KBM-7 (cell line): ENCODE measurements around the gene DDX1.

Experiments
- DNase-seq: peaks from one replicate; pipeline ENCODE4 v3.0.0-alpha.2; 2015
- in situ Hi-C: fragments of 300-500 bp; cut with MboI; formaldehyde crosslinking; loops from 2 replicates; pipeline ENCODE4 v1.14.3; 2020; ENCODE audit warnings: low sequenced_read_pairs, low pct_unique_long_range_greater_than_20kb, mixed read lengths

The DDX1 gene

GRCh38 chr2:15652252-15652651 is 60.6 kb downstream of the DDX1 start:
- in situ Hi-C loops = no loop called here
- DNase-seq = no peak

- DNase-seq = no peak
- in situ Hi-C loops = no loop called here
These were observed 61.1 kb downstream of the DDX1 start for GRCh38 chr2:15652801-15653200.

- no peak for DNase-seq
- in situ Hi-C loops = no loop called here
These were observed 62.4 kb downstream of the DDX1 start for GRCh38 chr2:15653806-15654726.

GRCh38 chr2:15654727-15655073 is 63.0 kb downstream of the DDX1 start:
- in situ Hi-C loops = no loop called here
- no peak for DNase-seq

DNA sequence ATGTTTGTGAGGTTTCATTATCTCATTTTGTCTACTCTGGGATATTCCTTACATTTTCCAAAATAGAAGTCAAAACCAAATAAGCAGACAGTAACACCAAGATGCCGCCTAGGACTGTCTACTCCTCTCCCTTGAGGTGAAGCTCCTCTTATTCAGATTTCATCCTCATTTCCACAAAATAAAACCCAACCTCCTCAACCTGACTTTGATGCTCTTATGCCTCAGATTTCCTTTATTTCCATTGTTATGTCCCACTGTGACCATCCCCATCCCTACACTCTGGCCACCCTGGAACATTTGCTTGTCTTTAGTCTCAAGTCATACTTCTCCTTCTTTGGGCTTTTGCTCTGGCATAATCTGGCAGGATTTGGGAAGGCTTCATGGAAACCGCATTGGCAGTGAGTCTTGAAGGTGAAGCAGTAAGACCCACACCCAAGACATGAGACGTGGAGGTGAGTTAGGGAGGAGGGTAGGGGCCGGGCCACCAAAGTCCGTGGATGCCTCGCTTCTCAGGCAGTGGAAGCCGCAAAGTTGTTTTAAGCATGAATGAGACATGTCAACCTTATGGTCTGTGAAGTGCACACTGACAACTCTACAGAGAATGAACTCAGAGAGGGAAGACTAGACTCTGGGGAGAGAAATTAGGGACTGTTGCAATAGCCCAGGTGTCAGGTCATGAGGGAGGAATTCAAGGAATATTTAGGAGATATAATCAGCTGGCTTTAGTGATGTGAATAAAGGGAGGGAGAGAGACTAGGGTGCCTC is 63.6 kb downstream of the DDX1 start:
- no peak for DNase-seq
- in situ Hi-C loops = no loop called here

GRCh38 chr2:15656090-15656489 is 64.4 kb downstream of the DDX1 start:
- in situ Hi-C loops = no loop called here
- DNase-seq = no peak

GRCh38 chr2:15657759-15658158 is 66.1 kb downstream of the DDX1 start:
- DNase-seq = no peak
- in situ Hi-C loops = no loop called here

GRCh38 chr2:15658911-15659310 is 67.2 kb downstream of the DDX1 start:
- in situ Hi-C loops = no loop called here
- DNase-seq = no peak

DNA sequence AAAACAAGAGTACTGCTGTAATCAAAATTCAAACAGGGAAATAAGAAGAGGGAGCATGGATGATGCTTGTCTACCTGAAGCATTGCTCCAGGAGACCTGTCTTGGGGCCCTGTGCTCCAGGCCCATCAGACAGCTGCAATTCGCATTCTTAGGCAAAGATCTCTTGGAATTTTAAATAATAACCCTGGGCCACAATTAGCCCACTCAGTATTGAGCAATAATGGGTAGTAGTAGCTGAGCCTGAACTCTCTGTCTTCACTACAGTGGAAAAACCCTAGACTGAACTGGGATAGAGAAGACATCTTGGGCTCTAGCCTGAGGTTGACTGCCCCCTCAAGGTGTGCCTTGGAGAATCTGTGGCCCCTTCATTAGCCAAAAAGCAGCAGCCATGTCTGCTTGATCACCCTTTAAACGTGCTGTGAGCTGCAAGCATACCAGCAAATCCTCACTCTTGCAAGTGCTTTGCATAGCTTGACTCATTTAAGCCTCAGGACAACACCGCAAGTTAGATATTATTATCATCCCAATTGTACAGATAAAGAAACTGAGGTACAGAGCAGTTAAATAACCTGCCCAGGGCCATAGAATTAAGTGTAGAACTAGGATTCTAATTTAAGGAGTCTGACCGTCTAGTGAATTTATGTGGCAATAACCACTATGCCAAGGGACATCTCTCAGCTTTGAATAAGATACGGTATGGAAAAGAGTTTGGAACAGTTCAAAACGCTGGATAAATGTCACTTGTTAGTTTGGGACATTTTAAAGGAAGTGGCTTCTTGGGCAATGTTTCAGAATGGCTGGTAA is 69.0 kb downstream of the DDX1 start:
- no peak for DNase-seq
- in situ Hi-C loops = no loop called here

- in situ Hi-C loops = no loop called here
- no peak for DNase-seq
These were observed 69.6 kb downstream of the DDX1 start for GRCh38 chr2:15661295-15661569.

DNA sequence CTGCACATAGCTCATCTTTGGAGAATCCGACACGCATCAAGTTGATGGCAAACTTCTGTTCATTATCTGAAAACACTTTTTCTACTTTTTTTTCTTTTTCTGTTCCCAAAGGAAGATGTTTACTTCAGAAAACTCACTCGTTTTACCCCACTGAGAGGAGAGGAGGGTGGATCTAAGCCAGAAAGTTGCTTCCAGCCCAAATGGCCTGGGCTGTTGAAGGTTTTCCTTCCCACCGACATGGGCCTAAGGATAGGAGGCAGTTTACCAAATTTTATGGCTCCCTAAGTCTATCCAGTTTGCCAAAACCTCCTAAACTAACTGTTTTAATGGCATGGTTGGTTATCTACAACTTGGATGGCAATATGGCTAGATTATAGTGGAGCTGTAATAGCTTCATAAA is 70.4 kb downstream of the DDX1 start:
- DNase-seq = no peak
- in situ Hi-C loops = no loop called here

- no peak for DNase-seq
- in situ Hi-C loops = no loop called here
These were observed 70.9 kb downstream of the DDX1 start for GRCh38 chr2:15662579-15662978.

GRCh38 chr2:15663802-15664201 is 72.1 kb downstream of the DDX1 start:
- no peak for DNase-seq
- in situ Hi-C loops = no loop called here

DNA sequence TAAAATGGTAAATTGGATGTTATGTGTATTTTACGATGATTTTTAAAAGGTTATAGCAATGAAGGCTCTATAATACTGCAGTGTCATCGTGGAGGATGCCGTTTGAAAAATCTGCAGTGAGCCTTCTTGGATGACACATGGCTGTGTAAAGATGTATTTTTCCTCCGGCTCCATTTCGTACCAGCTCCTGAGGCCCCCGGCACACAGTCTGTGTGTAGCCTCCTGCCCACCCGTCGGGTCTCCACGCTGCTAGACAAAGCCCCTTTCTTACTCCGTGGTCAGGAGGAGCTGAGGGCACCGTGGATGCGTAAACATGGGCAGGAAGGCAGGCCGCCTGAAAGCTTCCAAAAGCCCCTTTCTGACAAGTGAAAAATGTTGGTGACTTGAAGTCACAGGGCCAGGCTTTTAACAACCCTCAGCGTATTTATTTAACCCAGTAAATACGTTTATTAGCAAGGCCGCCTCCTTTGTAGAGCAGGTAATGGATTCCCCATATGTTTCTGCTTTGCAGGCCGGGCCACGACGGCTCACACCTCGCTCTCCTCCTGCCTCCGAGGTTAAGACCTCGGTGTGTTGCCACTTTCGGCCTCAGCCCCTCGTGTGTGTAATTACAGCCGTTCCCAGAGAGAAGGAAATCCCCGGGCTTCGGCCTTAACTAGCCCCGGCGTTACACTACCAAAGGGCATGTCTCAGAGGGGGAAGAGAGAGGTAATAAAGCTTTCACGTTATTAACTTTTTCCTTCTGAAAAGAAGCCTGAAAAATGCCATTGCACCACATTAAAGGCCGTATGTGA is 72.8 kb downstream of the DDX1 start:
- DNase-seq = no peak
- in situ Hi-C loops = no loop called here

- no peak for DNase-seq
- in situ Hi-C loops = no loop called here
These were observed 73.6 kb downstream of the DDX1 start for GRCh38 chr2:15665067-15665942.

DNA sequence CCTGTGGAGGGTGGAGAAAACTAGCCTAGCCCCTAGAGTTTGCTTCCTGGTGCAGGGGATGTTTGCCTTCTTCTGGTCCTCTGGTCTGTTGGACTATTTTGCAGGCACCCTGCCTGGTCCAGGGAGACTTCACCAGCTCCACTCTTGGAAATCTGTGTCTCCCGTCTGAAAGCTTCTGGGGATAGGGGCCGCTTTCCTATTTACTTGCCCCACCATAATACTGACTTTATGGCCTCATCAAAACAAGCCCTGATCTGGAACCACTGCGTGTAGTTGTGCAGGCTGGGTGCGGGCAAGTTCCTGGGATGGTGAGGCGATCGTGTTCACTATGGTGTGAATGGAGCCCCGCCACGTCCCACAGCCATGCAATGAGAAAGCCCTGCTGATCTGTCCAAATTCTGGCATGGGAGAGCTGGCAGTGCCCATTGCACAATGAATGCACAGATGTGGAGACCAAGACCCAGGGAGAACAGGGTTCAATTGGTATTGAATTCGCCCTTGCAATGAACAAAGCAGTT is 74.3 kb downstream of the DDX1 start:
- in situ Hi-C loops = no loop called here
- no peak for DNase-seq

- no peak for DNase-seq
- in situ Hi-C loops = no loop called here
These were observed 75.5 kb downstream of the DDX1 start for GRCh38 chr2:15666861-15667808.
